GM23338 (cell line): ENCODE results near the gene HTRA1.

Source experiments
- EZH2 ChIP-seq: fragments of 200-600 bp; sonication (generic); IDR thresholded peaks from one replicate; pipeline ENCODE4 v1.8.0; 2017; ENCODE audit warnings: antibody characterized with exemption, mild to moderate bottlenecking, low read depth; ENCODE audit not compliant: unreplicated experiment
- JUNB ChIP-seq: IDR thresholded peaks from one replicate; pipeline ENCODE4 v1.6.1; 2016; ENCODE audit warnings: antibody characterized with exemption; ENCODE audit not compliant: unreplicated experiment
- POLR2AphosphoS5 ChIP-seq: IDR thresholded peaks from 2 replicates; pipeline ENCODE4 v1.6.1; 2016; ENCODE audit warnings: antibody characterized with exemption, low read depth
- REST ChIP-seq: IDR thresholded peaks from one replicate; pipeline ENCODE4 v1.6.1; 2018; ENCODE audit warnings: antibody characterized with exemption; ENCODE audit not compliant: unreplicated experiment
- ZNF114 ChIP-seq: fragments of 250-450 bp; sonication (Bioruptor Pico); IDR thresholded peaks from 2 replicates; pipeline ENCODE4 v1.5.0; 2020; ENCODE audit warnings: mild to moderate bottlenecking, moderate library complexity
- ZNF331 ChIP-seq: fragments of 250-450 bp; sonication (Bioruptor Pico); IDR thresholded peaks from 2 replicates; pipeline ENCODE4 v1.5.0; 2020; ENCODE audit warnings: low read depth, mild to moderate bottlenecking, moderate library complexity
- TF ChIP-seq, protein P1 (sequence below), 2 experiments: fragments of 200-600 bp in 1 of 2; sonication (generic) in 1 of 2; conservative IDR thresholded peaks; 2 replicates each; pipeline versions ENCODE4 v1.5.1 to v1.6.1; 2016 to 2017; ENCODE audit warnings: antibody characterized with exemption in 2 of 2, low read depth in 2 of 2, mild to moderate bottlenecking in 2 of 2, moderate library complexity in 1 of 2

DNA sequence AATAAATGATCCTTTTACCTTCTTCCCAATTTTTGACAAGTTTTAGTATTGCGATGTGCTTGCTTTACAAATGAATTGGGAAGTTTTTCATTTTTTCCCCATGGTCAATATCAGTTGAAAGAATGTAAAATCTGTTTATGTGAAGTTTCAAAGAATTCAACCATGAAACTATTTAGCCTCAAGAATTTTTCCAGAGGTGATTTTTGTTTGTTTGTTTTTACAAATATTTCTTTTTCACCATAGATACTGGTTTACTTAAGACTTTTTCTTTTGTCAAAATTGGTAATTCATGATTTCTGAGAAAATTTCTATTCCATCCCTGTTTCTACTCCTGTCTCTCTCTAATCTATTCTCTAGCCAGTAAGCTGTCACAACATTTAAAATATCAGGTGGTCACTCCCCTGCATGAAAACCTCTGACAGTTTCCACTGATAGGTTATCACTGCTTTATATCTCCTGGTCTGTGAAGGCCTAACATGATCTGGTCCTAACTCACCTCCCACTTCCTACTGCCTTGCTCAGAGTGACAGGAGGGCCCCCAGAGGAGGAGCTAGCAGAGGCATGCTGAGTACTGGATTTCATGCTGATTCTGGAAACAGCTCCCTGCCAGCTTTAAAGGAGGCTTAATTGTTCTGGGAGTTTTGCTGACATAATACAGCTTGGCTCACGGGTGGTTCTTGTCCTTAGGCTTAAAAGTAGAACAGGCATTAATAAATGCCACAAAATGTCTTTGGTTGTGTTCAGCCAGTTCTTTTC lies 14.5 kb upstream of the HTRA1 start:
- TF ChIP-seq REST = no peak
- TF ChIP-seq, protein P1, sequence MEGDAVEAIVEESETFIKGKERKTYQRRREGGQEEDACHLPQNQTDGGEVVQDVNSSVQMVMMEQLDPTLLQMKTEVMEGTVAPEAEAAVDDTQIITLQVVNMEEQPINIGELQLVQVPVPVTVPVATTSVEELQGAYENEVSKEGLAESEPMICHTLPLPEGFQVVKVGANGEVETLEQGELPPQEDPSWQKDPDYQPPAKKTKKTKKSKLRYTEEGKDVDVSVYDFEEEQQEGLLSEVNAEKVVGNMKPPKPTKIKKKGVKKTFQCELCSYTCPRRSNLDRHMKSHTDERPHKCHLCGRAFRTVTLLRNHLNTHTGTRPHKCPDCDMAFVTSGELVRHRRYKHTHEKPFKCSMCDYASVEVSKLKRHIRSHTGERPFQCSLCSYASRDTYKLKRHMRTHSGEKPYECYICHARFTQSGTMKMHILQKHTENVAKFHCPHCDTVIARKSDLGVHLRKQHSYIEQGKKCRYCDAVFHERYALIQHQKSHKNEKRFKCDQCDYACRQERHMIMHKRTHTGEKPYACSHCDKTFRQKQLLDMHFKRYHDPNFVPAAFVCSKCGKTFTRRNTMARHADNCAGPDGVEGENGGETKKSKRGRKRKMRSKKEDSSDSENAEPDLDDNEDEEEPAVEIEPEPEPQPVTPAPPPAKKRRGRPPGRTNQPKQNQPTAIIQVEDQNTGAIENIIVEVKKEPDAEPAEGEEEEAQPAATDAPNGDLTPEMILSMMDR (conservative IDR thresholded peaks at IDR 0.05; ENCODE audit: low read depth in 2 of 2) = no peak
- no peak for TF ChIP-seq POLR2AphosphoS5
- no peak for TF ChIP-seq EZH2
- TF ChIP-seq ZNF114 (CRISPR knock-in tag) = no peak
- TF ChIP-seq JUNB = no peak
- TF ChIP-seq ZNF331 = no peak
